PFSK-1 (cell line): ENCODE results near the gene MDGA2.

Experiments
- FOXP2 ChIP-seq: optimal IDR thresholded peaks from 2 replicates; pipeline ENCODE3; 2011; ENCODE audit warnings: borderline replicate concordance, control low read depth, inconsistent platforms; ENCODE audit not compliant: insufficient read depth; ENCODE audit errors: extremely low read length, extremely low read depth
- POLR2AphosphoS5 ChIP-seq: IDR thresholded peaks from 2 replicates; pipeline ENCODE4 v1.6.1; 2012; ENCODE audit warnings: low read depth, mild to moderate bottlenecking, control low read depth, low read length, moderate library complexity
- REST ChIP-seq, 2 experiments: IDR thresholded peaks; 2 replicates each; pipeline versions ENCODE4 v1.6.1 to v1.8.0; 2011 to 2012; ENCODE audit warnings: low read depth in 2 of 2, low read length in 2 of 2, control low read depth in 1 of 2, inconsistent platforms in 1 of 2, mild to moderate bottlenecking in 1 of 2, moderate library complexity in 1 of 2; ENCODE audit not compliant: insufficient read depth in 1 of 2
- SIN3A ChIP-seq: IDR thresholded peaks from 2 replicates; pipeline ENCODE4 v1.6.1; 2012; ENCODE audit warnings: mild to moderate bottlenecking, low read length, moderate library complexity, borderline replicate concordance; ENCODE audit not compliant: insufficient read depth
- TAF1 ChIP-seq: IDR thresholded peaks from 2 replicates; pipeline ENCODE4 v1.6.1; 2012; ENCODE audit warnings: low read length, control low read depth, borderline replicate concordance; ENCODE audit not compliant: insufficient read depth

Gene MDGA2

GRCh38 chr14:47509957-47510356 lies 165.4 kb downstream of the MDGA2 start:
- TF ChIP-seq SIN3A (no peak), POLR2AphosphoS5 (no peak), REST (IDR thresholded peaks at IDR 0.05; ENCODE audit: insufficient read depth in 1 of 2, low read depth in 2 of 2, low read length in 2 of 2) (no peak), FOXP2 (no peak), TAF1 (no peak)

- TF ChIP-seq SIN3A (no peak), TAF1 (no peak), REST (IDR thresholded peaks at IDR 0.05; ENCODE audit: insufficient read depth in 1 of 2, low read depth in 2 of 2, low read length in 2 of 2) (no peak), FOXP2 (no peak), POLR2AphosphoS5 (no peak)
These were observed 167.5 kb downstream of the MDGA2 start for GRCh38 chr14:47507861-47508260.

- TF ChIP-seq FOXP2 (no peak), REST (IDR thresholded peaks at IDR 0.05; ENCODE audit: insufficient read depth in 1 of 2, low read depth in 2 of 2, low read length in 2 of 2) (no peak), SIN3A (no peak), TAF1 (no peak), POLR2AphosphoS5 (no peak)
These were observed 175.0 kb downstream of the MDGA2 start for GRCh38 chr14:47500369-47500768.

GRCh38 chr14:47490766-47491165 lies 184.6 kb downstream of the MDGA2 start:
- TF ChIP-seq POLR2AphosphoS5 (no peak), SIN3A (no peak), TAF1 (no peak), FOXP2 (no peak), REST (IDR thresholded peaks at IDR 0.05; ENCODE audit: insufficient read depth in 1 of 2, low read depth in 2 of 2, low read length in 2 of 2) (no peak)

- TF ChIP-seq POLR2AphosphoS5, result no peak
- TF ChIP-seq FOXP2, result no peak
- no peak for TF ChIP-seq TAF1
- TF ChIP-seq SIN3A, result no peak
- no peak for TF ChIP-seq REST (IDR thresholded peaks at IDR 0.05; ENCODE audit: insufficient read depth in 1 of 2, low read depth in 2 of 2, low read length in 2 of 2)
These were observed 185.1 kb downstream of the MDGA2 start for GRCh38 chr14:47490353-47490752.
